Measurements from ENCODE around the gene KDM5C. TPM values are rescaled to one million over a fixed set of nuclear protein-coding genes. Genes with fewer than 3 reads are reported as not detected.

The KDM5C gene
- total and polyA plus RNA-seq, 8 donors, result 26.8 to 70.5 (median 40.3) TPM

DNA sequence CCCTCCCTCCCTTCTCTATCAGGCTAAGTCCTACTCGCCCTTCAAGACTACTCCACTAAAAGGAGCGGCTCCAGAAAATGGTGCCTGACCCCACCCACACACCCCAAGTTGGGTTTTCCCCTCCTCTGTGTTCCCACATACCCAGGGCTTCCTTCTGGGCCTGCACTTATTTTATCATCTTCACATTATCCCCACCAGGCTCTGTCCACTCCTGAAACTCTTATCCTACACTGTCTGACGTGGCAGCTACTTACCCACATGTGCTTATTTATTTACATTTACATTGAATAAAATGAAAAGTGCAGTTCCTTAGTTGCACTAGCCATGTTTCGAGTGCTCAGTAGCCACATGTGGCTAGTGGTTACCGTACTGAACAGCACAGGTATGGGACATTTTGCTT lies 5.1 kb upstream of the KDM5C start:
- Histone ChIP-seq H3K9me3 (no peaks in the 10 kb centered on the region), H3K36me3 (no peaks in the 10 kb centered on the region), H3K4me3 (no peak overlapping the region), H3K27ac (no peak overlapping the region), H3K27me3 (no peaks in the 10 kb centered on the region), H3K4me1 (no peaks in the 10 kb centered on the region)
- DNase-seq, result no peak
- ATAC-seq, result no peak
- TF ChIP-seq, protein P1, sequence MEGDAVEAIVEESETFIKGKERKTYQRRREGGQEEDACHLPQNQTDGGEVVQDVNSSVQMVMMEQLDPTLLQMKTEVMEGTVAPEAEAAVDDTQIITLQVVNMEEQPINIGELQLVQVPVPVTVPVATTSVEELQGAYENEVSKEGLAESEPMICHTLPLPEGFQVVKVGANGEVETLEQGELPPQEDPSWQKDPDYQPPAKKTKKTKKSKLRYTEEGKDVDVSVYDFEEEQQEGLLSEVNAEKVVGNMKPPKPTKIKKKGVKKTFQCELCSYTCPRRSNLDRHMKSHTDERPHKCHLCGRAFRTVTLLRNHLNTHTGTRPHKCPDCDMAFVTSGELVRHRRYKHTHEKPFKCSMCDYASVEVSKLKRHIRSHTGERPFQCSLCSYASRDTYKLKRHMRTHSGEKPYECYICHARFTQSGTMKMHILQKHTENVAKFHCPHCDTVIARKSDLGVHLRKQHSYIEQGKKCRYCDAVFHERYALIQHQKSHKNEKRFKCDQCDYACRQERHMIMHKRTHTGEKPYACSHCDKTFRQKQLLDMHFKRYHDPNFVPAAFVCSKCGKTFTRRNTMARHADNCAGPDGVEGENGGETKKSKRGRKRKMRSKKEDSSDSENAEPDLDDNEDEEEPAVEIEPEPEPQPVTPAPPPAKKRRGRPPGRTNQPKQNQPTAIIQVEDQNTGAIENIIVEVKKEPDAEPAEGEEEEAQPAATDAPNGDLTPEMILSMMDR (IDR thresholded peaks at IDR 0.05), result no peak
- intact Hi-C loops (cut with DNase I), result no loop called here
- WGBS, 2 donors, result 70 to 86% methylated on average over 5 of the region's 5 CpGs
- FAIRE-seq, result no peak

DNA sequence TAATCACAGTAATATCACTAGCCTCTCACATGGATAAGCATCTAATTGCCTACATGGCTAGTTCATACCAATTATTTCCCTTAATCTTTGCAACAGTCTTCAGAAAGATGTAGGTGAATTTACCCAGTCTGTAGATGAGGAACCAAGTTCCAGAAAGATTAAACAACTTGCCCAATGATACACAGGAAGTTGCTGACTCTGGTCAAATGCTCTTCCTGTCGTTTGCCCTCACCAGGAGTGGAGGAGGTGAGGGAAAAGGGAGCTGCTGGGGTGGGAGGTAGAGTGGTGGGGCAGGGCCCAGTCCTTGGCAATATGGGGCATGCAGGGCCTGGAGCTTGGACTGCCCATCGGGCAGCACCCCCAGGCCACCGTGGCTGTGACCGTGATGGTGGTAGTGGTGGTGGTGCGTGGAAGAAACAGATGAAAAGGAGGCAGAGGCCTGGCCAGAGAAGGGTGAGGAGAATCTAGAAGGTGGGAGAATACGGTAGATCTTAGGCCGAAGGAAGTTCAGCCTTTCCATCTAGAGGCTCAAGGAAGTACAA lies 2.3 kb upstream of the KDM5C start:
- no peak overlapping the region for H3K27ac ChIP-seq
- peaks cover 11 to 17% (median 14%) of the 10 kb centered on the region in 3 donors for H3K4me1 ChIP-seq
- TF ChIP-seq, protein P1 (IDR thresholded peaks at IDR 0.05), result no peak
- no peaks in the 10 kb centered on the region for H3K27me3 ChIP-seq
- H3K4me3 ChIP-seq, result no peak overlapping the region
- intact Hi-C loops (cut with DNase I), result no loop called here
- DNase-seq, result no peak
- no peaks in the 10 kb centered on the region for H3K9me3 ChIP-seq
- FAIRE-seq, result no peak
- 79 to 89% methylated on average over 7 of the region's 7 CpGs for WGBS, 2 donors
- no peak for ATAC-seq
- H3K36me3 ChIP-seq, result no peaks in the 10 kb centered on the region

DNA sequence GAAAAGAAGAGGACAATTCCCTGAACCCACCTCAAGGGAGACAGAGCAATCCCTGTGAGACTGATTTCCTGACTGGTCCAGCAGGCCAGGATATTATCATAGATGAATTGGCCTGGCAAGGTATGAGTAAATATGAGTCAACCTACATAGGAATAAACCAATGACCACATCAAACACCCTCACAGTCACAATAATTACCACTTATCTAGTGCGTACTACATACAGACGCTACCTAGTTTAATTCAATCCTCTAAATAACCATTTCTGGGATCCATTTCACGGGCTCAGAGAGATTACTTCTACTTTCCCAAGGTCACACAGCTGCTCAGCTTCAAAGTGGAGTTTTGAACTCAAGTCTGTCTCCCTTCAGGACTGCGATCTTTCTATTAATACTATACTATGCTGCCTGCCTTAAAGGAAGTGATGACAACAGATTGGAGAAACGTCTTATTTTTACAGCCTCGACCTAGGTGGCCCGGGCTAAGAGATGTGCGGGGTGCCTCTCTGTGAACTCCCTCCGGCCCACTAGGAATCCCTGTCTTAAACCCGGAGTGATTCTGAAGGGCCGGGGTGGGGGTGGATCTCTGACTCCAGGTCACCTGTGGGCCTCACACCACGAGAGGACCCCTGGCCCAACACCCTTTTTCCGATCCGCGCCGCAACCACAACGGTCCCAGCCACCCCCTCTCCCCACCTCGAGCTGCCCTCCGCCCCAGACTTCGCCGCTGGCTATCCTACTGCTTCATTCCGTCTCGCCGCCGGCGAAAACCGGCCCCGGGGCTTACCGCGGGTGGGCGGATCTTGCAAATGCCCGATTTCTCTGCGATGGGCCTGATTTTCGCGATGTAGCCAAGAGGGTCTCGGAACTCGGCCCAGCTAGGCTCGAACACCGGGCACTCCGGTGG lies 800 bp downstream of the KDM5C start:
- H3K27ac ChIP-seq, result peak overlapping the region; percentile 57 to 94 (median 82)
- ATAC-seq, result peak; percentile 21 to 36 (median 26)
- peaks cover 11 to 17% (median 14%) of the 10 kb centered on the region in 3 donors for H3K4me1 ChIP-seq
- FAIRE-seq, result no peak
- TF ChIP-seq, protein P1 (IDR thresholded peaks at IDR 0.05), result no peak
- intact Hi-C loops (cut with DNase I), result no loop called here
- DNase-seq, result peak in 3 of 6 donors; percentile 26 to 67 (median 29)
- H3K27me3 ChIP-seq, result no peaks in the 10 kb centered on the region
- no peaks in the 10 kb centered on the region for H3K9me3 ChIP-seq
- 0 to 1% methylated on average over 40 of the region's 40 CpGs for WGBS, 2 donors
- peaks cover 0 to 12% (median 0%) of the 10 kb centered on the region in 3 donors for H3K36me3 ChIP-seq
- H3K4me3 ChIP-seq, result peak overlapping the region; percentile 86 to 99 (median 94)

DNA sequence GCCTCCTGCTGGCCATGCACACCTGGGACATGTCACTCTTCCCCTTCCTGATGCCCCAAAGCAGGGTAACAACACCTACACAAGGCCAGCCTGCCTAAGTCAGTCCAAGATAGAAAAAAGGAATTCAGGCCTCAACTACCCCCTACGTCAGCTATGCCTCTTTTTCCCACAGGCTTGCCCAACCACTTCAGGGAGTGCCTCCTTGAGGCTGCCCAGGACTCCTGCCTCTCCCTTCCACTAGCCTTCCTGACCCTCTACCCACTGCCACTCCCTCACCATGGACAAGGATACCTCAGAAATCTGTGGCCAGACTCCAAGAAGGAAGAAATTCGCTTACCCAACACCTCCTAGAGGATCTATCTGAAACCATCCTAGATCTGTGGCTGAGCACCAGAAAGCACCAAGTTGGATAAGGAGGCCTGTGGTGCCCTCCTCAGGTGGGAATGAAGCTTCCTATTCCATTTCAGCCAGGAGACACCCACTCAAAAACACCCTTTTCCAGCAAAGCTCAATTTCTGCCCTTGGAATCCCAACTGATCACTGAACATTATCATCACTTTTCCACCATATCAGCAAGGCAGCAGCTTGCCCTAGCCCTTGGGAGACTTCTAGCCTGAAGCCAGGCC lies 1.8 kb downstream of the KDM5C start:
- 40 to 69% methylated on average over 2 of the region's 2 CpGs for WGBS, 2 donors
- FAIRE-seq, result no peak
- Histone ChIP-seq H3K9me3 (no peaks in the 10 kb centered on the region), H3K27me3 (no peaks in the 10 kb centered on the region), H3K4me1 (peaks cover 11 to 17% (median 14%) of the 10 kb centered on the region in 3 donors), H3K4me3 (peak overlapping the region in 3 of 4 donors; percentile 86 to 98 (median 90)), H3K27ac (no peak overlapping the region), H3K36me3 (peaks cover 0 to 19% (median 2%) of the 10 kb centered on the region in 3 donors)
- no peak for DNase-seq
- TF ChIP-seq, protein P1 (IDR thresholded peaks at IDR 0.05), result no peak
- intact Hi-C loops (cut with DNase I), result no loop called here
- ATAC-seq, result no peak

All from pancreas (tissue), 10 donors.